HG03378 (cell line): ENCODE data around the gene C15orf39.
"Not testable (repeated sequence)": the region's sequence is repeated elsewhere in the genome, so short reads cannot be mapped to it uniquely, and the experiment has no call there.

Source experiments
- ATAC-seq: cut with Tn5 transposase; IDR thresholded peaks from one replicate; pipeline ENCODE4 v1.9.1; 2021; ENCODE audit warnings: mild to moderate bottlenecking, moderate library complexity; ENCODE audit not compliant: unreplicated experiment

Gene C15orf39

DNA sequence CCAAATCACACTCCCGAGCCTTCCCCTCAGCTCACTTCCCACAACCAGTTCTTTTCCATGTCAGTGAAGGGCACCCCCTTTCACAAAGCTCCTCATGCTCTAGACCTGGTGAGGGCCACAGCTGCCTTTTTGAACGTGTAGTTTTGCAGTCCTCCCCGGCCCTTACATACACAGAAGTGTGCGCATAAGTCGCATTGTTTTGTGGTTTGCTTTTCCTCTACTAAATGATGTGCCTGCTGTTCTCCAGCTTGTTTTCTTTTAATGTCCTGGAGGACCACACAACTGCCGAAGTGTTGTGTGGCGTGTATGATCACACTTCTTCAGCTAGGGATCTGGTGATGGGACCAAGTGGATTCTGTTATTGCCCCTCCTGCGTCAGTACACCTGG is 7.6 kb downstream of the C15orf39 start:
- no peak for ATAC-seq

DNA sequence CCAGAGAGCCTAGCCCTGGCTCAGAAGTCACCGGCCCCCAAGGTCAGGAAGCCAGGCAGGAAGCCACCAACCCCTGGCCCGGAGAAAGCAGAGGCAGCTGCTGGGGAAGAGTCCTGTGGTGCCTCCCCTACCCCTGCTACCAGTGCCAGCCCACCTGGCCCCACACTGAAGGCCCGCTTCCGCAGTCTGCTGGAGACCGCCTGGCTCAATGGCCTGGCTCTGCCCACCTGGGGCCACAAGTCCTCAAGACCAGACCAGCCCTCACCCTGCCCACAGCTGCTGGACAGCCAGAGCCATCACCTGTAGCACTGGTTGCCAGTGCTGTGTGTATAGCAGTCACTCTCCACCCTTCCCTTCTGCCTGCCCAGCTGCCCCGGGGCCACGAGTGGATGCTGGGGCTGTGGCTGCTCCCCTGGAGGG is 9.1 kb downstream of the C15orf39 start:
- ATAC-seq = no peak

DNA sequence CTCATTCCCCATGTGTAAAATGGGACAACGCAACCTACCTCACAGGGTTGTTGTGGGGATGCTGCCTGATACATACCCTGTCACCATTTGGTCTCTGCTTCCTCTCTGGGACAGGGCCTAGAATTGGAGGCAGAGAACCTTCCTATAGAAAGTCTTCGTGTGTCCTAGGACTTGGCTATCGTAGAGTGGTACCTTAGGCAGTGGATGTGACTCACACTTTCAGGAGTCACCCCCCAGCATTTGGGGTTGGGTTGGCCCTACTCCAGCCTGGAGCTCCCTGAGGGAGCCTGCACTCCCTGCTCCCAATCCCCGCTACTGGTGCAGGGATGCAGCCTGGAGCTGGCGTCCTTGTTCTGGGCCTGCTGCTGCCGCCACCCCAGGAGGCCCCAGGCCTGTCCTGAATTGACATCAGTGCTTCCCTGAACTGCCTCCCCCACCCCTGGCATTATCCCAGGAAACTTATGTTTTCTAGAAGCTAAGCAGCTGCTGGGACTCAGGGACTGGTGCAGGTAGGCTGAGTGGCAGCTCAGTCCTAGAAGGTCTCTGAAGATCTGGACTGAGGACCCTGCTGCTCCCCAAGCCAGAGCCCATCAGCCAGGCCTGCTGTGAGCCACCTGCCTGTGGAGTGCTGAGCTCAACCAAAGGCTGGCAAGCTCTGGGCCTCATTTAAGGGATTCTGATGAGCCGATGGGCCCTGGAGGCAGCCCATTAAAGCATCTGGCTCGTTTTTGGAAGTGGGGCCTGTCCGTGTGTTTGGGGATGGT is 9.9 kb downstream of the C15orf39 start:
- no peak for ATAC-seq

DNA sequence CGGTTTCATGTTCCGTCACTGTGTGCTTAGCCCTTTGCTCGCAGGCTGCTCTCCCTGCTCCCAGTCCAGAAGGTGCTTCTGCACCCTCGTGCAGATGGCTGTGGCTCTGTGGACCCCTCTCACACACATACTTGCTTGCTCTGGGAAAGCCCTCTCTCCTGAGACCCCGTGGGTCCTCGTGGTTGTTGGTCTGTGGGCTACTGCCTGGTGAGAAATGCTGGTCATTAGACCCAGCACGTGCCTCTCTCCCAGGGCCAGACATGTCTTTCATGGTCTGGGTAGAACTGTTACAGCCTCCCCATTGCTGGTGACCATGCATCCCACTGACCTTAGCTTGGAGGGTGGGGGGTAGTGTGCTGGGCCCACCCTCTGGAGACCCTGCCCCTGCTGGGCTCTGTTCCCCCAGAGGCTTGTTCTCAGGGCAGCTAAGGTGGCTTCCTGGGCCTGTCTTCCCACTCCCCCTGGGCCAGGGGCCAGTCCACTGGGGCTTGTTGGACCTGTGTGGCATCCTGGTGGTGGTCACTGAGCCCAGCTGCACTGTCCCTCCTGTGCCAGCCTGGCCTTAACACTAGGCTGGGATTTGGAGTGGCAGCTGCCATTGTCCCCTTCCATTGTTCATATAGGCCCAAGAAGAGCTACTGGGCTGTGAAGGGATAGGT is 10.6 kb downstream of the C15orf39 start:
- no peak for ATAC-seq

DNA sequence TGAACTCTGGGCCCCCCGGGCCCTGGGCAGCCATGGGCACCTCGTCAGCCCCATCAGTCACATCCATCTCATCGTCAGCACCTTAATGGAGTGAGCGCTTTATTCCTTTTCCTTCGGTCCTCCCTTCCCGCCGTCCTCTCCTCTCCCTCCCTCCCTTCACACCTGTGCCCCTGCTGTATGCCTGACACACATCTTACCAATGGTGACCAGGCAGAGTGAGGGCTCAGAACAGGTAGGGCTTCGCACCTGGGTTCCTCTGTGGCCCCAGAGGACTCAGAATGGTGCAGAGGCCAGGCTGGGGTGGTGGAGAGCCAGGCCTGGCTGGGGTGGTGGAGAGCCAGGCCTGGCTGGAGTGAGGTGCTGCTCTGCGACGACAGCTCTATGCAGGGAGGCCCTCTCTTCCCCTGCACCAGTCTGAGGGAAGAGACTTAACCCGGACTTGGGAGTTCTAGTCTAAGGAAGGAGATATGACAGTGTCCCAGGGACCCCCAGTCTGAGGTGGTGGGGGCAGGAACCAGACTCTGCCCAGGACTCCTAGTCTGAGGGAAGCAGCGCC is 11.6 kb downstream of the C15orf39 start:
- no peak for ATAC-seq

DNA sequence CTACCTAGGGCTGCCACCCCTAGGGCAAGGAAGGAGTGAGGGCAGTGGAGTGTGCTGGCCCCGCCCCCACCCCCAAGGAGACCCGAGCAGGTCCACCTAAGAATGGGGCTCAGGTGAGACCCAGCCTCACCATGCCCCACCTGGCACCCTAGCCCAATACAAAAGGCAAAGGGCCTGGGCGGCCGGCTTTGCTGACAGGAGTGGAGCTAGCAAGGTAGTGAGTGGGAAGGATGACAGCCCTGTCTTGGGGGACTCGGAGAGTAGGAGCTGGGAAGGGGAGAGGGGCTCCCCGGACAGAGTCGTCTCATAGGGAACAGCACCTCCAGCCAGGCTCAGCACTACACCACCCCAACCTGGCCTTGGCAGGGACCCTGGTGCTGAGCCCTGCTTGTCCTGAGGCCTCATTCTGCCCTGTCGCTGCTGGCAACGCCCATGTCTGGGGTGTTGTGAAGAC is 12.1 kb downstream of the C15orf39 start:
- no peak for ATAC-seq

DNA sequence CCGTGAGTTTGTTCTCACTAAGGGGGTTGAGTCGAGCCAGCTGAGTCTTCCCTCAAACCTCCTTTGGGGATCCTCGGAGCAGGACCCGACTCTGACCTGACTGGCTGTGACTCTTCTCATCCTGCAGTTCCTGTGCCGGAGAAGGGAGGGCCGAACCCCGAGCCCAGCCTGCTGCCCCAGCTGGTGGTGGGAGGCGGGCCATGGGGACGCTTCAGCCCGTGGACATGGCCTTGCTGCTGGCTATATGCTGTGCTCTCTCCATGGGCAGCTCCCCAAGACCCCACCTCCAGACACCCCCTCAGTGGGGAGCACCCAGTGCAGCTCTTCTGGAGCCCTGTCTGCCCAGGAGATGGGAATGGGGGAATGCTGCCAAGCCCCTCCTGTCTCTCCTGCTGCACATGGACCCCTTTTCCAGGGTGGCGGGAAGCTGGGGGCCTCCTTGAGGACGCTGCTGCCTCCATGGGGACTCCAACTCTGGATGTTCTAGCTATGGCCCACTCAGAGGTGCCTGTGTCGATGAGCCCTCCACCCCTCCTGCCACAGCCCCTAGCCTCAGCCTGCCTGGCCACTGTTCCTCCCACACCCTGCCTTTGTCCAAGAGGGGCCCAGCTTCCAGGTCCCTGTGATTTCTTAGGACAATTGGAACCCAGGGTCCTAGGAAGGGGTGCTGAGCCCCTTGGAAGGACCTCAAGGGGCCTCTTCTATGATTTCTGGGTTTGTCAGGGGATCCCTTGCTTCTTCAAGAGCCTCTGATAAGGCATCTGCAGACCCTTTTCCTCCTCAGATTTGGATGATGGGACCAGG is 12.8 kb downstream of the C15orf39 start:
- ATAC-seq = no peak

DNA sequence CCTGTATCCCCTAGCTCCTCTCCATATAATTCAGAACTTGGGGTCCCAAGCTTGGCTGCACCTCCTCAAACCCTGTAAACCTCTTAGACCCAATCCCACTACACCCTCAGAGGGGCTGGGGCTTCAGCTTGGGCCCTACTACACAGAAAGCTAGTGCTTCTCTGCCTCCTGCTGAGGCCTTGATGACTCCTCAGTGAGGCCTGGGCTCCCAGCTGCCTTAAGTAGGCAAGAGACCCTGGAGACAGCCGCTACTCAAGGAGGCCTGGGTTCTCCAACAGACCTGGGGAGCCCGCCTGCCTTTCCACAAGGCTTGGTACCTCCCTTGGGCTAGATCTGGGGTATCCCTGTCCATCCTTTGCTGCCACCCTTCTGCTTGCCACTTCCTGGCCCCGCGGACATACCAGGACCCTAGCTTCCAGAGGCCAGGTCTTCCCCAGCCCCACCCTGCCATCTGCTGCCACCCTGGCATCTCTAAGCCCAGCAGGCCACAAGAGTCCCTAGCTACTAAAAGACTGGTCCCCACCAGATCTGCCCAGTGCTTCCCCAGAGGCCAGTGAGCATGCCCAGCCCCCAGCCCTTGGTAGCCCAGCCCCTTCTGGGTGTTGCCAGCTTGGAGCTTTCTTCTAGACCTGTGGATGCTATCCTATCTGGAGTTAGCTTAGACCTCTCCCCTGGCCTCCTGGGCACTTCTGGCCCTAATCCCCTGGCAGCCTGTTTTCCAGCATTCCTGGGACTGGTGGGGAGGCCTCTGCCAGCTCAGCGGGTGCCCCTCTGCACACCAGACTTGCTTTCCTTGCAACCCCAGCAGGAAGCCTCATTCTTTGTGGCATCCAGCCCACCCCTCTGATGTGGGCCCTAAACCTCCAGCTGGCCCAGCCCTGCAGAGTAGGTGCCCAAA is 13.7 kb downstream of the C15orf39 start:
- no peak for ATAC-seq

DNA sequence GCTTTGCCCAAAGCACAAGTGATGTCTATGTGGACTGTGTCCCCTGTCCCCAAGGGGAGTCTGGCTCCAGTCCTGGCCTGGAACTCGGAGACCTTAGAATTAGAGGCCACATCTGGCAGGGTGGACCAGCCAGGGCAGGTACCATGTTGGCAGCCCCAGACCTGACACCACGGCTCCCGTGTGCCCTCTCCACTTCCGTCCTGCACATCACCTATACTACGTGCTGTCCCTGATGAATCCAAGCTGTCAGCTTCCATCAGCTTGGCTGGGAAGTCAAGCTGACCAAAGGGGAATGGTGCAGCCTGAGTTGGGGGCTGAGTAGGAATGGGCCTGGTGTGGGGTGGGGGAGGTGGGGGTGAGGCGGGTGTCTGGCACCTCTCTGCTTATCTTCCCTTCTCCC is 15.3 kb downstream of the C15orf39 start:
- ATAC-seq = no peak

DNA sequence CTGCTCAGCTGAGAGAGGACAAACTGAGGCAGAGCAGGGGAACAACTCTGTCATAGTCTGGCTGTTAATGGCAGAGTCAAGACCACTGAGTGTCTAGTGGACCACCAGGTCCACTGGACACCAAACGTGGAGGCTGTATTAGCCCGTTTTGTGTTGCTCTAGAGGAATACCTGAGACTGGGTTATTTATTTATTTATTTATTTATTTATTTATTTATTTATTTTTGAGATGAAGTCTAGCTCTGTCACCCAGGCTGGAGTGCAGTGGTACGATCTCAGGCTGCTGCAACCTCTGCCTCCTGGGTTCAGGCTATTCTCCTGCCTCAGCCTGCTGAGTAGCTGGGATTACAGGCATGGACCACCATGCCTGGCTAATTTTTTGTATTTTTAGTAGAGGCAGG is 15.9 kb downstream of the C15orf39 start:
- not testable (repeated sequence) for ATAC-seq

DNA sequence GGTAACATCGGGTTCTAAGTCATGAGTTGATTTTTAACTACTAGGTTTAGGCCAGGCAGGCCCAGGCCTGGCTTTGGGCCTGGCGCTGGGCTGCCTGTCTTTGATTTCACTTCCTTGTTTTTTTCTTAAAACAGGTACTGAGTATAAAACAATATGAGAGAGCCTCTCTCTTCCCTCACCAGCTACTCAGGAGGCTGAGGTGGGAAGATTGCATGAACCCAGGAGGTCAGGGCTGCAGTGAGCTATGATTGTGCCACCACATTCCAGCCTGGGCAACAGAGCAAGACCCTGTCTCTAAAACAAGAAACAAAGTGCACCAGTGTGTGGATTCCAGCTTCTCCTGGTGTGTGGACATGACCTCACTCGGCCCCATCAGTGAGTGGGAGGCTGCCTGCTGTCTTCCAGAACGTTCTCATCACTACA is 17.8 kb downstream of the C15orf39 start:
- not testable (repeated sequence) for ATAC-seq

DNA sequence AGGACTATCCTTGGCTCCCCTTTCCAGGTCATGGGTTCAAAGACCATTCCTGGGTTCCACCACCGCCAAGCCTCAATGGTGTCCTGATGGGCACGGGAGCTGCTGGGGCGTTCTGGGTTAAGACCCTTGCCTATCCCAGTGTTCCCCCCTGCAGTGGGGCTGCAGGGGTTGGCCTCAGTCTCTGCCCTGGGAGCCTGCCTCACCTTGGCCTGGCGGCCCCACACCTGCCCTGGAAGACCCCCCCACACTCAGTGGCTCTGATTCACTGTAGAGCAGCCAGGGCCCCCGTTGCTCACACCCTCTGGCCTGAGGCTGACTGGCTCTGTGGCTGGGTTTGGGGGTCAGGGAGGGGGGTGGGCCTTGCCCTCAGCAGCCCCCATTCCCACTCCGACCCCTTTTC is 22.0 kb downstream of the C15orf39 start:
- ATAC-seq = no peak

DNA sequence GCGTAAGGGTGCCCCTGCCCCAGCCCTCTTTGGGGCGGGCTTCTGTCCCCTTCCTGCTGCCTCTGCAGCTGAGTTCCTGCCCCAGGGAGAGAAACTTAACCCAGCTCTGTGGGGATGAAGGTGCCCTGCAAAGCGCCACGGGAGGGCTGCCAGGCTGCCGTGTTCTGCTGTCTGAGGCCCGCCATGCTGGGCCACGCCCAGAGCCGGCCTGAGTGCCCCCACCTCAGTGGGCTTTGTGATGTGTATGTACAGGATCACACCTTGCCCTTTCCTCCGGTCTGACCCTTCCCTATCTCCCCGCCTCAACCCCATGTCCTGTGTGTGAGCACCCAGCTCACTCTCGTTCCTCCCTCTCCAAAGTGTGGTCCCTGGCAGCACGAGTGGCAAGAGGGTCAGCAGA is 22.6 kb downstream of the C15orf39 start:
- no peak for ATAC-seq

DNA sequence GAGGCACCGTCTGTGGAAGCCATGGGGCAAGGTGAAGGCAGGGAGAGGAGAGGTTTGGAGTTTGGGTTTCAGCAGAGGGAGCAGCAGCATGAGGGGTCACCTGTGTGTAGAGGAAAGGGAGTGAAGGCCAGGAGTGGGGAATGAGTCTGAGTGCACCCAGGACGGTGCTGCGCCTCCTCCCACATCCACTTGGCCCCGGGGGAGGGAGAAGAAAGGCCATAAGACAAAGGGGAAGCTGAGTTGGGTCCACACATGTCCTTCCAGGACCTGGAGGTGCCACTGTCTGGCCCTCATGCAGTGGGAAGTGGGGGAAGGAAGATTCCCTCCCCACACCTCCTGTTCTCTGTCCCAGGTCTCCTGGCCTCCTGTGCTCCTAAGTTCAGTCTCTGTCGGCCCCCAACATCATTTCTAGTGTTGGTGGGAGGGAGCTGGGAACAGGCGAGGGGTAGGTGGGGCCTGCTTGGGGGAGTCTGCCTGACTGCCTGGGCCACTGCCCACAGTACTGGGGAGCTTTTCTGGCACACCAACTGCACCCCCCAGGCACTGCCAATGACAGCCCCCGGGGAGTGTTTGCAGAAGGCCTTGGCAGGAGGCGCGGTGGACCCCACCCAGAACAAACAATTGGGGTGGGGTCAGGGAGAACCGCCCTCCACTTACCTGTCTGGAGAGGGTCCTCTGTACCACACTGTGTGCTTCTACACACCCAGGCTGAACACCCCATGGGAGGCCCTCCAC is 23.6 kb downstream of the C15orf39 start:
- ATAC-seq = not testable (repeated sequence)

DNA sequence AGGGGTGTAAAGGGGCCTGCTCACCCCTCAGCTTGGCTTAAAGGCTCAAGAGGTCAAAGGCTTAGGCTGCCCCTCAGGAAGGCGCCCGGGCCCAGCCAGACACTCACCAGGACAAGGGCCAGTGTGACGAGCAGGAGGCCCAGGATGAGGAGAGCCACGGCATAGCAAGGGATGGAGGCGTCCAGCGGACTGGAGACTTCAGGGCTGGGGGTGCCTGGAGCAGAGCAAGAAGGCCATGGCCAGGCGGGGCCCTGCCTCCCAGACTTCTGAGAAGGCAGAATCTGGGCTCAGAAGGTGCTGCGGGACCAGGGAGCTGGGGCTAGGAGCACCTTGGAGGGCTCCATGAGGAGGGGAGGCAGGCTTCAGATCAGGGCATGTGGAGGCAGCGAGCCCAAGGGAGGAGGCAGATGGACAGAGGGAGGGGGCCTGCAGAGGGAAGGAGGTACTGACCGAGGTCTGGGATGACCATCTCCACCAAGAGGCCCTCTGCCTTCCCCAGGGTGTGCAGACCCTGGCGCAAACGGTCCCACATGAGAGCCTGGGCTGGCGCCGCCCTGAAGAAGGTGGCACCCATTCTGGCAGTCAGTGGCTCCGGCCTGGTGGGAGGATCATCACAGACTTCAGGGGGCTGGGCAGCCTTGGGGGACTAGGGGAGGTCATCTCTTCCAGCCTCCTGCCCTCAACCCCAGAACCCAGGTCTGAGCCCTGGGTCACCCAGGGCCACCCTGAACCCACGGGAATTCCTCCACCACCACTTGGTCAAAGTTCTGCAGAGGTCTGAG is 24.5 kb downstream of the C15orf39 start:
- no peak for ATAC-seq

DNA sequence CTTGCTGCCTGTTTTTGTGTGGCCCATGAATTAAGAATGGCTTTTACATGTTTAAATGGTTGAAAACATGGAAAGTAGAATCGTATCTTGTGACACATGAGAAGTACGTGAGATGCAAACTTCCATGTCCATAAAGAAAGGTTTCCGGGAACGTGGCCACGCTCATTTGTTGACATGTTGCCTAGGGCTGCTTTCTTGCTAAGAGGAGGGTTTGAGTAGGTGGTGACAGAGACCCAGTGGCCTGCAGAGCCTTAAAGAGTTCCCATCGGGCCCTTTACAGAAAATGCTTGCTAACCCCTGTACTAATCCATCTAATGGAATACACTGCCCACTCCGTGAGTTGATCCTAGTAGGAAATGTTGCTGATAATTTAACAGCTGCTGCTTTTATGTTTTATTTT is 25.4 kb downstream of the C15orf39 start:
- not testable (repeated sequence) for ATAC-seq

DNA sequence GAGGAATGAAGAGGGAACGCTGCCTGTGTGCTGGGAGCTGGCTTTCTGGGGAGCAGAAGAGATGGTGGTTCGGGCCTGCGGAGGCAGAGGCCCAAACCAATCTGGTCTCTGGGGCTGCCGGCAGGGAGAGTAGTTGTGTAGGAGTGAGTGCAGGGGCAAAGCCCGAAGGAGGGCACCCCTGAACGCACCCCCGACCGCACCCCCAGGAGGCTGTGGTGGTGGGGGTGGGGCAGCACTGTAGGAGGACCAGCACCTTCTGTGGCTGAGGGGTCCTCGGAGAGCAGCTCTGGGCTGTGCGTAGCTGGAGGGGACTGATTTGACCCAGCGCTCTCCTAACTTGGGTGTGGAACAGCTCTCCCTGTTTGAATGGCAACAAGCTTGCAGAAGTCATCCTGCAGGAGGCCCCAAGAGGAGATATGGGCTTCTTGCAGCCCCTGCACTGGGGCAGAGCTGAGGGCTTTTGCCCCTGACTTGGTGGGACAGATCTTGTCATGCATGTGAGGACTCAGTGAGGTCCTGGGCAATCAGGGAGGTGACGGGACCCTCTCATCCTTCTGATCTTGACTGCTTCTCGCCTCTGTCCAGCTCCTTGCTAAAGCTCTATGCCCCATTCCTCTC is 26.1 kb downstream of the C15orf39 start:
- no peak for ATAC-seq

DNA sequence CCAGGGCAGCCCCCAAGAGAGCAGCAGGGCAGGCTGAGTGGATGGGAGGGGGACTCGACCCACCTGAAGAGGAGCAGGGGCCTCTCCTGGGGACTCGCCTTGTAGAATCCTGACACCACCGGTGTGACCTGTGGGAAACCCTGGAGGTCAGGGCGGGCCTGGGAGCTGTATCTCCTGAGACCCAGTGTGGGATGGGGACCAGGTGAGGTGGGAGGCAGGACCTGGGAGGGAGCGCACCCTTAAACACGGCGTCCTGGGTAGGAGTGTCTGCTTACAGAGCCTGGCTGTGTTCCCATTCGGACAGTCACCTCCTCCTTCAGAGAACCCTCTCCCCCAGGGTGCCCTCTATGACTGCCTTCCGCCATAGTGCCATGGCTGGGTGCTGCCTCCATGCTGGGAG is 27.1 kb downstream of the C15orf39 start:
- no peak for ATAC-seq
